Measurements from ENCODE around the gene LSAMP.

GRCh38 chr3:116445311-116445841 is at the start of gene LSAMP:
- no peak for TF ChIP-seq CTCF (IDR thresholded peaks at IDR 0.05)
- TF ChIP-seq POLR2A (IDR thresholded peaks at IDR 0.05), result no peak
